CD14-positive monocyte (primary cell): ENCODE data around the gene CLDN34. TPM values are rescaled to one million over a fixed set of nuclear protein-coding genes. Genes with fewer than 3 reads are reported as not detected.

Source experiments
- DNase-seq, 3 donors: peaks; one replicate each; pipeline ENCODE4 v3.0.0-alpha.2; 2011 to 2022
- H2AFZ ChIP-seq: 2 replicates; pipeline ENCODE4 v1.6.0; 2012; ENCODE audit warnings: mild to moderate bottlenecking, low read depth, low read length, inconsistent platforms; ENCODE audit not compliant: insufficient read depth, poor library complexity, severe bottlenecking
- H3K27ac ChIP-seq, 2 donors: 1 replicate in 1 of 2; 2 replicates in 1 of 2; pipeline ENCODE4 v1.5.1; 2012 to 2013; ENCODE audit warnings: low read length in 2 of 2, control low read depth in 1 of 2, inconsistent platforms in 1 of 2, low read depth in 1 of 2, mild to moderate bottlenecking in 1 of 2
- H3K27me3 ChIP-seq, 2 donors: one replicate each; pipeline versions ENCODE4 v1.6.0 to v1.6.1; 2011 to 2013; ENCODE audit warnings: low read length in 2 of 2; ENCODE audit not compliant: control insufficient read depth in 2 of 2, insufficient read depth in 2 of 2
- H3K36me3 ChIP-seq, 2 donors: replicated peaks in 1 of 2; 1 replicate in 1 of 2; 2 replicates in 1 of 2; pipeline versions ENCODE4 v1.5.1 to v1.6.1; 2012 to 2013; ENCODE audit warnings: low read length in 2 of 2, control low read depth in 1 of 2, inconsistent platforms in 1 of 2, mild to moderate bottlenecking in 1 of 2; ENCODE audit not compliant: insufficient read depth in 2 of 2, control insufficient read depth in 1 of 2
- H3K4me1 ChIP-seq, 2 donors: 1 replicate in 1 of 2; 2 replicates in 1 of 2; pipeline versions ENCODE4 v1.5.1 to v1.6.1; 2012 to 2013; ENCODE audit warnings: low read length in 2 of 2, control low read depth in 1 of 2, inconsistent platforms in 1 of 2, mild to moderate bottlenecking in 1 of 2, moderate library complexity in 1 of 2; ENCODE audit not compliant: insufficient read depth in 2 of 2, control insufficient read depth in 1 of 2
- H3K4me2 ChIP-seq: replicated peaks from 2 replicates; pipeline ENCODE3; 2012; ENCODE audit warnings: low read length, moderate library complexity, mild to moderate bottlenecking; ENCODE audit not compliant: poor library complexity, severe bottlenecking; ENCODE audit errors: extremely low read depth
- H3K4me3 ChIP-seq, 3 experiments: fragments of 200-600 bp in 1 of 3; sonication (generic) in 1 of 3; replicated peaks in 1 of 3; 1 replicate in 2 of 3; 2 replicates in 1 of 3; pipeline ENCODE4 v1.5.1; 2011 to 2013; ENCODE audit warnings: low read length in 3 of 3, mild to moderate bottlenecking in 3 of 3, control low read depth in 2 of 3, low read depth in 2 of 3, inconsistent platforms in 1 of 3, moderate library complexity in 1 of 3
- H3K79me2 ChIP-seq: 2 replicates; pipeline ENCODE4 v1.6.0; 2012; ENCODE audit warnings: mild to moderate bottlenecking, control low read depth, inconsistent platforms, low read length, moderate library complexity; ENCODE audit not compliant: insufficient read depth
- H3K9ac ChIP-seq: 2 replicates; pipeline ENCODE4 v1.6.0; 2017; ENCODE audit warnings: low read length, mild to moderate bottlenecking; ENCODE audit not compliant: insufficient read depth, poor library complexity, severe bottlenecking
- H3K9me3 ChIP-seq, 2 donors: replicated peaks in 1 of 2; 1 replicate in 1 of 2; 2 replicates in 1 of 2; pipeline versions ENCODE4 v1.5.1 to v1.6.1; 2012 to 2013; ENCODE audit warnings: low read length in 2 of 2, control low read depth in 1 of 2; ENCODE audit not compliant: control insufficient read depth in 1 of 2, insufficient read depth in 1 of 2
- H4K20me1 ChIP-seq: 2 replicates; pipeline ENCODE4 v1.6.0; 2012; ENCODE audit warnings: mild to moderate bottlenecking, low read length, control low read depth, moderate library complexity; ENCODE audit not compliant: insufficient read depth
- H3K27ac Mint-ChIP-seq, 7 donors: one replicate each; pipeline ENCODE4 v1.8.0; 2020; ENCODE audit warnings: mild to moderate bottlenecking in 7 of 7, mixed read lengths in 7 of 7, moderate library complexity in 6 of 7, inconsistent platforms in 2 of 7
- H3K27me3 Mint-ChIP-seq, 3 donors: one replicate each; pipeline ENCODE4 v1.8.0; 2021 to 2022; ENCODE audit warnings: low read depth in 3 of 3, mild to moderate bottlenecking in 3 of 3, mixed read lengths in 3 of 3, moderate library complexity in 3 of 3, inconsistent platforms in 1 of 3
- H3K36me3 Mint-ChIP-seq, 2 donors: one replicate each; pipeline ENCODE4 v1.8.0; 2020; ENCODE audit warnings: mixed read lengths in 2 of 2, inconsistent platforms in 1 of 2, mild to moderate bottlenecking in 1 of 2
- H3K4me1 Mint-ChIP-seq: one replicate; pipeline ENCODE4 v1.8.0; 2020; ENCODE audit warnings: mild to moderate bottlenecking, mixed read lengths
- H3K4me3 Mint-ChIP-seq, 2 donors: one replicate each; pipeline ENCODE4 v1.8.0; 2020; ENCODE audit warnings: mild to moderate bottlenecking in 2 of 2, mixed read lengths in 2 of 2, moderate library complexity in 1 of 2
- H3K9me3 Mint-ChIP-seq, 7 donors: one replicate each; pipeline ENCODE4 v1.8.0; 2020 to 2022; ENCODE audit warnings: mixed read lengths in 7 of 7, mild to moderate bottlenecking in 6 of 7, moderate library complexity in 6 of 7, inconsistent platforms in 2 of 7
- WGBS: methylation state at CpG from one replicate; pipeline ENCODE4 v1.1.5; 2013; ENCODE audit warnings: missing lambda C conversion rate; ENCODE audit not compliant: insufficient coverage; 5-methylcytosine and 5-hydroxymethylcytosine counted together
- intact Hi-C, 2 donors: fragments of 100-400 bp; cut with micrococcal nuclease; formaldehyde crosslinking; loops; one replicate each; pipeline versions ENCODE4 v1.15.0 to v1.15.1; 2023
- polyA plus RNA-seq, 3 donors: library from polyadenylated mRNA; depleted of rRNA in 1 of 3; unstranded in 2 of 3; stranded (reverse) in 1 of 3; fragments of 300-500 nt in 2 of 3; fragments of >200 nt in 1 of 3; fragmentation: Illumina TruSeq in 2 of 3; gene quantifications; 1 replicate in 2 of 3; 2 replicates in 1 of 3; pipeline ENCODE4 v1.2.3, GENCODE V29; 2012 to 2021
- TF ChIP-seq, protein P1 (sequence below): fragments of 200-600 bp; IDR thresholded peaks from one replicate; pipeline ENCODE4 v1.8.0; 2022; ENCODE audit warnings: antibody characterized with exemption, mild to moderate bottlenecking

Gene CLDN34
- polyA plus RNA-seq, 3 donors: not detected

DNA sequence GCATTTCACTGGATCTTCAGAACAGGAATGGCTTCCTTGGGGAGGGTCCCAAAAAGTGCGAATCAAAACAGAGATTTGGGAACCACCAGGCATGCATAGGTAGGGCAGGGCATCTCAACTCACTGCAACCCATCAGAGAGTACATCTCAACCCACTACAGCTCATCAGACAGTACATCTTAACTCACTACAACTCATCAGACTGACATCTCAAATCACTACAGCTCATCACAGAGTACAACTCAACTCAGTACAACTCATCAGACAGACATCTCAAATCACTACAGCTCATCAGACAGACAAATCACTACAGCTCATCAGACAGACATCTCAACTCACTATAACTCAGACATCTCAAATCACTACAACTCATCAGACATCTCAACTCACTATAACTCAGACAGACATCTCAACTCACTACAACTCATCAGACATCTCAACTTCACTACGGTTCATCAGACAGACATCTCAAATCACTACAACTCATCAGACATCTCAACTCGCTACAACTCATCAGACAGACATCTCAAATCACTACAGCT is 47.5 kb upstream of the CLDN34 start:
- Mint-ChIP-seq H3K9me3 (peaks cover 0 to 7% (median 6%) of the 10 kb centered on the region in 7 donors), H3K4me3 (no peak overlapping the region), H3K27me3 (peaks cover 0 to 14% (median 3%) of the 10 kb centered on the region in 3 donors), H3K27ac (no peak overlapping the region), H3K4me1 (no peaks in the 10 kb centered on the region), H3K36me3 (no peaks in the 10 kb centered on the region)
- no peak overlapping the region for H2AFZ ChIP-seq
- DNase-seq: no peak
- H4K20me1 ChIP-seq: no peaks in the 10 kb centered on the region
- no peaks in the 10 kb centered on the region for H3K36me3 ChIP-seq
- intact Hi-C loops: no loop called here
- no peaks in the 10 kb centered on the region for H3K27me3 ChIP-seq
- no peaks in the 10 kb centered on the region for H3K4me1 ChIP-seq
- WGBS: 82% methylated on average over 2 of the region's 3 CpGs
- no peaks in the 10 kb centered on the region for H3K79me2 ChIP-seq
- H3K9ac ChIP-seq: no peak overlapping the region
- no peak overlapping the region for H3K4me2 ChIP-seq
- peaks cover 4 to 6% of the 10 kb centered on the region in 2 donors for H3K9me3 ChIP-seq
- H3K4me3 ChIP-seq: no peak overlapping the region
- no peak overlapping the region for H3K27ac ChIP-seq
- TF ChIP-seq, protein P1, sequence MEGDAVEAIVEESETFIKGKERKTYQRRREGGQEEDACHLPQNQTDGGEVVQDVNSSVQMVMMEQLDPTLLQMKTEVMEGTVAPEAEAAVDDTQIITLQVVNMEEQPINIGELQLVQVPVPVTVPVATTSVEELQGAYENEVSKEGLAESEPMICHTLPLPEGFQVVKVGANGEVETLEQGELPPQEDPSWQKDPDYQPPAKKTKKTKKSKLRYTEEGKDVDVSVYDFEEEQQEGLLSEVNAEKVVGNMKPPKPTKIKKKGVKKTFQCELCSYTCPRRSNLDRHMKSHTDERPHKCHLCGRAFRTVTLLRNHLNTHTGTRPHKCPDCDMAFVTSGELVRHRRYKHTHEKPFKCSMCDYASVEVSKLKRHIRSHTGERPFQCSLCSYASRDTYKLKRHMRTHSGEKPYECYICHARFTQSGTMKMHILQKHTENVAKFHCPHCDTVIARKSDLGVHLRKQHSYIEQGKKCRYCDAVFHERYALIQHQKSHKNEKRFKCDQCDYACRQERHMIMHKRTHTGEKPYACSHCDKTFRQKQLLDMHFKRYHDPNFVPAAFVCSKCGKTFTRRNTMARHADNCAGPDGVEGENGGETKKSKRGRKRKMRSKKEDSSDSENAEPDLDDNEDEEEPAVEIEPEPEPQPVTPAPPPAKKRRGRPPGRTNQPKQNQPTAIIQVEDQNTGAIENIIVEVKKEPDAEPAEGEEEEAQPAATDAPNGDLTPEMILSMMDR: no peak

DNA sequence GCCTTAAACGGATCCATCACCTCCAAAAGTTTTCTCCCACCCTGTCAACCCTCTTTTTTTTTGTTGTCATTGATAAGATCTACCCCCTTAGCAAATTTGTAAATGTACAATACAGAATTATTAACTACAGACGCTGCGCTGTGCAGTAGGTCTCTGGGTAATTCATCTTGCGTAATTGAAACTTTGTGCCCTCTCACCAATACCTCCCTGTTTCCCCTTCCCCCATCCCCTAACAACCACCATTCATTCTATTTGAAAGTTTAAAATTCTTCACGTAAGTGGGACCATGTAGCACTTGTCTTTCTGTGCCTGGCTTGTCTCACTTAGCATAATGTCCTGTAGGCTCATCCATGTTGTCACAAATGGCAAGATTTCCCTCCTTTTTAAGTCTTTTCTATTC is 45.8 kb upstream of the CLDN34 start:
- Histone ChIP-seq H3K79me2 (no peaks in the 10 kb centered on the region), H3K4me1 (no peaks in the 10 kb centered on the region), H4K20me1 (no peaks in the 10 kb centered on the region), H2AFZ (no peak overlapping the region), H3K36me3 (no peaks in the 10 kb centered on the region), H3K4me2 (no peak overlapping the region), H3K9me3 (peaks cover 4 to 6% of the 10 kb centered on the region in 2 donors), H3K4me3 (no peak overlapping the region), H3K27me3 (no peaks in the 10 kb centered on the region), H3K9ac (no peak overlapping the region), H3K27ac (no peak overlapping the region)
- no peak for DNase-seq
- H3K27ac Mint-ChIP-seq: no peak overlapping the region
- H3K27me3 Mint-ChIP-seq: peaks cover 0 to 14% (median 3%) of the 10 kb centered on the region in 3 donors
- WGBS: 100% methylated on average over 4 of the region's 5 CpGs
- TF ChIP-seq, protein P1: no peak
- H3K9me3 Mint-ChIP-seq: peaks cover 0 to 9% (median 7%) of the 10 kb centered on the region in 7 donors
- no peak overlapping the region for H3K4me3 Mint-ChIP-seq
- no peaks in the 10 kb centered on the region for H3K36me3 Mint-ChIP-seq
- intact Hi-C loops: no loop called here
- no peaks in the 10 kb centered on the region for H3K4me1 Mint-ChIP-seq
